Effector memory CD4-positive, alpha-beta T cell (primary cell): ENCODE measurements around the gene CLIC3.

Source experiments
- DNase-seq, 3 donors: peaks; one replicate each; pipeline ENCODE4 v3.0.0-alpha.2; 2020
- H3K27ac ChIP-seq: 2 replicates; pipeline ENCODE4 v1.7.0; 2013; ENCODE audit warnings: mild to moderate bottlenecking, low read length, moderate library complexity; ENCODE audit not compliant: insufficient read depth, poor library complexity, severe bottlenecking
- H3K27me3 ChIP-seq: replicated peaks from 2 replicates; pipeline ENCODE4 v1.7.0; 2013; ENCODE audit warnings: mild to moderate bottlenecking, low read length; ENCODE audit not compliant: insufficient read depth, control insufficient read depth, poor library complexity, severe bottlenecking
- H3K36me3 ChIP-seq: 2 replicates; pipeline ENCODE4 v1.7.0; 2013; ENCODE audit warnings: mild to moderate bottlenecking, low read length, moderate library complexity; ENCODE audit not compliant: control insufficient read depth, insufficient read depth
- H3K4me1 ChIP-seq: 2 replicates; pipeline ENCODE4 v1.7.0; 2013; ENCODE audit warnings: low read length, mild to moderate bottlenecking; ENCODE audit not compliant: control insufficient read depth, insufficient read depth, poor library complexity, severe bottlenecking
- H3K4me3 ChIP-seq: 2 replicates; pipeline ENCODE4 v1.7.0; 2013; ENCODE audit warnings: low read length, low read depth, mild to moderate bottlenecking; ENCODE audit not compliant: insufficient read depth, poor library complexity, severe bottlenecking
- H3K9me3 ChIP-seq: 2 replicates; pipeline ENCODE4 v1.7.0; 2013; ENCODE audit warnings: mild to moderate bottlenecking, low read length, moderate library complexity; ENCODE audit not compliant: control insufficient read depth

The CLIC3 gene

GRCh38 chr9:136980669-136981478 is 15.5 kb downstream of the CLIC3 start:
- DNase-seq: no peak
- Histone ChIP-seq H3K27me3 (peaks cover 17% of the 10 kb centered on the region), H3K4me1 (peaks cover 22% of the 10 kb centered on the region)

DNA sequence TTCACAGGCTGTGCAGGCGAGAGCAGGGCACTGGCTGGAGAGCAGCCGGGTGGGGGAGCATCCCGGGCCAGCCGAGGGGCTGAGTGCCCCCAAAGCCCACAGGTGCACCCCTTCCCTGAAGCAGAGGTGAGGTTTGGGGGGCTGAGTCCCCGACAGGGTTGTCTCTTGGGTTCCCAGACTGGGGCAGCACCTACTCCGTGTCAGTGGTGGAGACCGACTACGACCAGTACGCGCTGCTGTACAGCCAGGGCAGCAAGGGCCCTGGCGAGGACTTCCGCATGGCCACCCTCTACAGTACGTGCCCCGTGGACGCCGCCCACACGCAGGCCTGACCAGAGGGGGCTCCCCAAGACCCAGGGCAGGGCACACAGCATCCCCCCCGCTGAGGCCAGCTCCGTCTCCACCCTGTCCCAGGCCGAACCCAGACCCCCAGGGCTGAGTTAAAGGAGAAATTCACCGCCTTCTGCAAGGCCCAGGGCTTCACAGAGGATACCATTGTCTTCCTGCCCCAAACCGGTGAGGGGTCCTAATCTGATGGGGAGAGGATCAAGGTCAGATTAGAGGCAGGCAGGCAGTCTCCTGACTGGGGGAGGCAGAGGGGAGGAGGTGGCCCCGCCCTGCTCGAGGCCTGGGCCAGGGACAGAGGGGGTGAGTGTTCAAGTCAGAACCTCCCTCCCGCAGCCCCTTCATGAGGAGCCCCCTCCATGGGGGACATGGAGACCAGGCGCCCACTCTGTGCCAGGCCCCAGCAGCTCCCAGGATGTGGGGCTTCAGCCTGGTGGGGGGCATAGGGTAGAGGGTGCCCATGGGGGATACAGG is 16.4 kb downstream of the CLIC3 start:
- Histone ChIP-seq H3K27me3 (peaks cover 10% of the 10 kb centered on the region), H3K4me3 (no peak overlapping the region), H3K4me1 (peaks cover 25% of the 10 kb centered on the region), H3K9me3 (no peaks in the 10 kb centered on the region), H3K36me3 (no peaks in the 10 kb centered on the region), H3K27ac (no peak overlapping the region)
- no peak for DNase-seq

More at GRCh38 chr9:136980669-136981478, 15.5 kb downstream of the CLIC3 start:
- H3K27ac ChIP-seq: no peak overlapping the region
- no peak overlapping the region for H3K4me3 ChIP-seq
- H3K9me3 ChIP-seq: no peaks in the 10 kb centered on the region
- H3K36me3 ChIP-seq: no peaks in the 10 kb centered on the region

DNA sequence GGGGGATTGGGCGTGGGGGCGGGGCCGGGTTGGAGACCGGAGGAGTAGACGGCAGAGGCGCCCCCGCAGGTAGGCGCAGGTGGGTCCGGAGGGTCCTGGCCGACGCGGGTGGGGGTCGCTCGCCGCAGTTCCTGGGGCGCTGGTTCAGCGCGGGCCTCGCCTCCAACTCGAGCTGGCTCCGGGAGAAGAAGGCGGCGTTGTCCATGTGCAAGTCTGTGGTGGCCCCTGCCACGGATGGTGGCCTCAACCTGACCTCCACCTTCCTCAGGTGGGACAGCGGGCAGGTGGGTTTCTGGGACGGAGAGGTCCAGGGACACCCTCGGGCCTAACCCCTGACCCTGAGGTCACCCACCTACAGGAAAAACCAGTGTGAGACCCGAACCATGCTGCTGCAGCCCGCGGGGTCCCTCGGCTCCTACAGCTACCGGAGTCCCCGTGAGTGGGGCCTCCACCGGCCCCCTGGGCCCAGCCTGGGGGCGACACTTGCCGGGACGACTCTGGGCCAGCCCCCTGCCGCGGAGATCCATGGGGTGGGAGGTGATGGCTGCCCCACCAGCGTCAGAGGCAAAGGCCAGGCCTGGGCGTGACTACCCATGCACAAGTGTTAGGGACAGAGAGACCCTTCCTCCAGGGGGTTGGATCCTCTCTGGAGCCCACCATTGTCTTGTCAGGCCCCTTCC is 17.4 kb downstream of the CLIC3 start:
- Histone ChIP-seq H3K27ac (no peak overlapping the region), H3K9me3 (no peaks in the 10 kb centered on the region), H3K36me3 (no peaks in the 10 kb centered on the region), H3K4me3 (no peak overlapping the region), H3K27me3 (peaks cover under 1% of the 10 kb centered on the region), H3K4me1 (peaks cover 34% of the 10 kb centered on the region)
- DNase-seq: no peak

DNA sequence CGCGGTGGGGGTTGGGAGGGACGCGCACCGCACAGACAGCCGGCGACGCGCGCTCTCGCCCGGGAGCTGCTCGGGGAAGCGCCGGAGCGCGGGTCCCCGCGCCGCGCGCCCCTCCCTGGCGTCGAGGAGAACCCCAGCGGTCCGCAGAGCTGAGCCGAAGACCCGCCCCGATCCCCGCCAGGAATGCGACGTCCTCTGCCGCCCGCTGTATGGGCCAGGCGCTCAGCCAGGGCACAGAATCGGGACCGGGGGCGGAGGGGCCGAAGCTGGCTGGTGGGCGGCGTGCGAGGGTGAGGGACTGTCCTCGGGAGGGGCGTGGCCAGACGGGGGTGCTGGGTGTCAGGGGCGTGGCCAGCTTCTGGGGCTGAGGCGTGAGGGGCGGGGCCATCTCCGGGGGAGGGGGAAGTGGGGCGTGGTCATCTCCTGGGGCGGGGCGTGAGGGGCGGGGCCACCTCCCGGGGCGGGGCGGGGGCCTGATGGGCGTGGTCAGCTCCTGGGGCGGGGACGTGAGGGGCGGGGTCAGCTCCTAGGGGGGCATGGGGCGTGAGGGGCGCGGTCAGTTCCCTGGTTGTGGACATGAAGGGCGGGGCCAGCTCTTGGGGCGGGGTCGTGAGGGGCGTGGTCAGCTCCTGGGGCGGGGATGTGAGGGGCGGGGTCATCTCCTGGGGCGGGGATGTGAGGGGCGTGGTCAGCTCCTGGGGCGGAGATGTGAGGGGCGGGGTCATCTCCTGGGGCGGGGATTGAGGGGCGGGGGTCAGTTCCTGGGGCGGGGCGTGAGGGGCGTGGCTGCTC is 18.1 kb downstream of the CLIC3 start:
- Histone ChIP-seq H3K4me3 (peak overlapping the region; percentile 52), H3K9me3 (no peaks in the 10 kb centered on the region), H3K4me1 (peaks cover 39% of the 10 kb centered on the region), H3K27me3 (no peaks in the 10 kb centered on the region), H3K27ac (no peak overlapping the region), H3K36me3 (no peaks in the 10 kb centered on the region)
- peak; percentile 62 to 79 (median 76) for DNase-seq

DNA sequence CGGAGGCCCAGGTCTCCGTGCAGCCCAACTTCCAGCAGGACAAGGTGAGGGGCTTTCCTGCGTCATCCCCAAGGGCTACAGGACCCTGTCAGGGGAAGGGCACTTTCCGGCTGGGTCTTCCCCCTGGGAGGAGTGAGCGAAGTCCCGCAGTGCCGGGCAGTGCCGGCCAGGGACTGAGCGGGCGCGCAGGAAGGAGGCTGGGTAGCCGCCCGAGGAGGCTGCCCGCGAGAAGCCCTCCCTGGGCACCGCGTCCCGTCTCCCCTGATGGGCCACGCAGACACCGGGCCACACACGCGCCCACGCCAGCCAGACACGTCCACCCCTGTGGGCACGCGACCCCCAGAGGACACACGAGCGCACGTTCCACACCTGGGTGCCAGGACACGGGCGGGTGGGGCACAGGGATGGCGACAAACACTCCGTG is 18.7 kb downstream of the CLIC3 start:
- Histone ChIP-seq H3K36me3 (no peaks in the 10 kb centered on the region), H3K9me3 (no peaks in the 10 kb centered on the region), H3K4me1 (peaks cover 39% of the 10 kb centered on the region), H3K4me3 (peak overlapping the region; percentile 52), H3K27ac (no peak overlapping the region), H3K27me3 (no peaks in the 10 kb centered on the region)
- DNase-seq: no peak

GRCh38 chr9:136977223-136977622 is 19.1 kb downstream of the CLIC3 start, which contains the start of gene PTGDS:
PTGDS (plus strand) TSS chr9:136977504; CDS start chr9:136977579, 75 bp downstream.
- Histone ChIP-seq H3K27ac (no peak within 1 kb of the TSS), H3K4me1 (peaks cover 39% of the 10 kb centered on the region), H3K36me3 (no peaks in the 10 kb centered on the region), H3K9me3 (no peaks in the 10 kb centered on the region), H3K4me3 (peak within 1 kb of the TSS; percentile 52), H3K27me3 (no peaks in the 10 kb centered on the region)
- no peak for DNase-seq

GRCh38 chr9:136975644-136976043 is 20.7 kb downstream of the CLIC3 start:
- peak overlapping the region; percentile 39 for H3K4me3 ChIP-seq

DNA sequence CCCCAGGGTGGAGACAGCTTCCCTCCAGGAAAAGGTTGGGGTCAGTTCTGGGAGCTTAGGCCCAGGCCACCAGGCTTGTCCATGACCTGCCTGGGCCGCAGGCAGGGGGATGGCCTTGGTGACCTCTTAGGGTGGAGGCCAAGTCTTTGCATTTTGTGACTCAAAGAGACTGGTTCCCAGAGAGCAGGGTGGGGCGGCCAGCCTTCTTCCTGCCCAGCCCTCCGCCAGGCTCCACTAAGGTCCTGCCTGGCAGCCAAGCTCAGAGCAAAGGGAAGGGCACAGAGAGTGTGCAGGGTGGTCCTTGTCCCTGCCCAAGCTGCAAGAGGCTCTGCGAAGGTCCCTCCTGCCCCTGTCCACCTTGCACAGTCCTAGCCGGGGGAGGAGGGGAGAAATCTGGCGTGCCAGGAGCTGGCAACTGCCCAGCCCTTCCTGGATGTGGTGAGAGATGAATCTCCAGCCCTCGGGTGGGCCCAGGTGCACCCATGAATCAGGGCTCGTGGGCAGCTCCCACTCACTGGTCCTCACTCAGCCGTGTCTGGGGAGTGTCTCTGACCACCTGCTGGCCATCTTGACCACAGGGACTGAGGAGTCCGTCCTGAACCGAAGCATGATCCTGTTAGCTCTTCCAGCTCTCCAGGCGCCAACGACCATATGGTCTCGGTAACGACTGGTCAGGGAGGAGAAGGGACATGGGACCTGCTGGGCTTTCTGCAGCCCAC is 21.4 kb downstream of the CLIC3 start:
- Histone ChIP-seq H3K4me1 (peaks cover 39% of the 10 kb centered on the region), H3K27me3 (no peaks in the 10 kb centered on the region), H3K4me3 (peak overlapping the region; percentile 39), H3K9me3 (no peaks in the 10 kb centered on the region), H3K27ac (peak overlapping the region; percentile 37), H3K36me3 (no peaks in the 10 kb centered on the region)
- no peak for DNase-seq

More at GRCh38 chr9:136975644-136976043, 20.7 kb downstream of the CLIC3 start:
- no peaks in the 10 kb centered on the region for H3K27me3 ChIP-seq
- H3K4me1 ChIP-seq: peaks cover 39% of the 10 kb centered on the region
- DNase-seq: peak in 2 of 3 donors; percentile 15 to 23
- no peaks in the 10 kb centered on the region for H3K36me3 ChIP-seq
- peak overlapping the region; percentile 37 for H3K27ac ChIP-seq
- H3K9me3 ChIP-seq: no peaks in the 10 kb centered on the region
